ENCODE data around the gene KCNQ4.

The KCNQ4 gene

DNA sequence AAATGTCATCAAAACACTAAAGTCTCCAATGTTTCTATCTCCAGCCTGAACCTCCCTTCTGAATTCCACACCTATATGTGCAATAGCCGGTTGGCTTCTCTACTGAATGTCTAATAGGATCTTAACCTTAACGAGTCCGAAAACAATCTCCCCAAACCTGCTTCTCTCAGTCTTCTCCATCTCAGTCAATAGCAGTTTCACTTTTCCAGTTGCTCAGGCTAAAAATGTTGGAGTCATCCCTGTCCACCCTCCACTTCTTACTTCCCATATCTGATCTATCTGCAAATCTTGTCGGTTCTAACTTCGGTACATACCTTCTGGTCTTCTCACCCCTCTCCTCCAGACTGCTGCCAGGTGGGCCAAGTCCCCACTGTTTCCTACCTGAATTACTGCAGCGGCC, 104.1 kb downstream of the KCNQ4 start:
- ChIA-PET CTCF (interaction anchor here (0.7 to 1.9 kb wide), 4 partner anchors 10 to 65 kb away, joined by 3 to 6 read pairs (median 6); no protein-coding TSS in a partner anchor), POLR2A (no interaction called here)
- no peak overlapping the region for H3K4me3 ChIP-seq (ENCODE audit: low read depth, low read length)
- no peak for DNase-seq (ENCODE audit: low read depth, low spot score)
- TF ChIP-seq, protein P1, sequence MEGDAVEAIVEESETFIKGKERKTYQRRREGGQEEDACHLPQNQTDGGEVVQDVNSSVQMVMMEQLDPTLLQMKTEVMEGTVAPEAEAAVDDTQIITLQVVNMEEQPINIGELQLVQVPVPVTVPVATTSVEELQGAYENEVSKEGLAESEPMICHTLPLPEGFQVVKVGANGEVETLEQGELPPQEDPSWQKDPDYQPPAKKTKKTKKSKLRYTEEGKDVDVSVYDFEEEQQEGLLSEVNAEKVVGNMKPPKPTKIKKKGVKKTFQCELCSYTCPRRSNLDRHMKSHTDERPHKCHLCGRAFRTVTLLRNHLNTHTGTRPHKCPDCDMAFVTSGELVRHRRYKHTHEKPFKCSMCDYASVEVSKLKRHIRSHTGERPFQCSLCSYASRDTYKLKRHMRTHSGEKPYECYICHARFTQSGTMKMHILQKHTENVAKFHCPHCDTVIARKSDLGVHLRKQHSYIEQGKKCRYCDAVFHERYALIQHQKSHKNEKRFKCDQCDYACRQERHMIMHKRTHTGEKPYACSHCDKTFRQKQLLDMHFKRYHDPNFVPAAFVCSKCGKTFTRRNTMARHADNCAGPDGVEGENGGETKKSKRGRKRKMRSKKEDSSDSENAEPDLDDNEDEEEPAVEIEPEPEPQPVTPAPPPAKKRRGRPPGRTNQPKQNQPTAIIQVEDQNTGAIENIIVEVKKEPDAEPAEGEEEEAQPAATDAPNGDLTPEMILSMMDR (IDR thresholded peaks at IDR 0.05; ENCODE audit: insufficient read depth, low read length, missing control alignments): no peak

All from AG04449 (cell line).